ENCODE results near the gene ARHGAP15.

Gene ARHGAP15

GRCh38 chr2:143499061-143499460, 369.8 kb downstream of the ARHGAP15 start:
- no peak overlapping the region for H3K4me3 ChIP-seq (ENCODE audit: low read depth, low read length, poor library complexity, severe bottlenecking)
- no peak for TF ChIP-seq EZH2 (IDR thresholded peaks at IDR 0.05; ENCODE audit: borderline replicate concordance, low read length)
- H2AFZ ChIP-seq (ENCODE audit: low read length): no peak overlapping the region
- H3K36me3 ChIP-seq (ENCODE audit: insufficient read depth, low read length): peaks cover 16% of the 10 kb centered on the region
- H3F3A ChIP-seq (ENCODE audit: insufficient read depth, low read length): no peaks in the 10 kb centered on the region
- no peak overlapping the region for H3K9ac ChIP-seq (ENCODE audit: low read length)
- H3K9me3 ChIP-seq (ENCODE audit: low read length): 0 out of 2 replicates have a peak, but pooled peaks cover 5% of the 10 kb centered on the region
- H3K4me2 ChIP-seq (ENCODE audit: low read length): no peak overlapping the region
- H4K20me1 ChIP-seq (ENCODE audit: insufficient read depth, low read length): no peaks in the 10 kb centered on the region
- H3K27me3 ChIP-seq (ENCODE audit: insufficient read depth, low read length): no peaks in the 10 kb centered on the region
- H3K27ac ChIP-seq (ENCODE audit: low read depth, low read length, poor library complexity, severe bottlenecking): no peak overlapping the region
- no peaks in the 10 kb centered on the region for H3K4me1 ChIP-seq (ENCODE audit: insufficient read depth, low read length, severe bottlenecking)
- no peaks in the 10 kb centered on the region for H3K79me2 ChIP-seq (ENCODE audit: insufficient read depth, low read length)
- H3K9me2 ChIP-seq (ENCODE audit: low read depth, low read length): no peaks in the 10 kb centered on the region

GRCh38 chr2:143501106-143501676, 372.0 kb downstream of the ARHGAP15 start:
- H4K20me1 ChIP-seq (ENCODE audit: insufficient read depth, low read length): no peaks in the 10 kb centered on the region
- no peak overlapping the region for H3K4me3 ChIP-seq (ENCODE audit: low read depth, low read length, poor library complexity, severe bottlenecking)
- TF ChIP-seq EZH2 (IDR thresholded peaks at IDR 0.05; ENCODE audit: borderline replicate concordance, low read length): no peak
- H3K4me2 ChIP-seq (ENCODE audit: low read length): no peak overlapping the region
- peaks cover 14% of the 10 kb centered on the region; the same call in 1 of the 2 replicates for H3K36me3 ChIP-seq (ENCODE audit: insufficient read depth, low read length)
- no peaks in the 10 kb centered on the region for H3K79me2 ChIP-seq (ENCODE audit: insufficient read depth, low read length)
- H3K27me3 ChIP-seq (ENCODE audit: insufficient read depth, low read length): no peaks in the 10 kb centered on the region
- no peaks in the 10 kb centered on the region for H3F3A ChIP-seq (ENCODE audit: insufficient read depth, low read length)
- H2AFZ ChIP-seq (ENCODE audit: low read length): no peak overlapping the region
- no peaks in the 10 kb centered on the region for H3K9me2 ChIP-seq (ENCODE audit: low read depth, low read length)
- no peaks in the 10 kb centered on the region for H3K4me1 ChIP-seq (ENCODE audit: insufficient read depth, low read length, severe bottlenecking)
- no peak overlapping the region for H3K9ac ChIP-seq (ENCODE audit: low read length)
- H3K9me3 ChIP-seq (ENCODE audit: low read length): no peaks in the 10 kb centered on the region
- no peak overlapping the region for H3K27ac ChIP-seq (ENCODE audit: low read depth, low read length, poor library complexity, severe bottlenecking)

GRCh38 chr2:143503280-143503679, 374.1 kb downstream of the ARHGAP15 start:
- H3K9me2 ChIP-seq (ENCODE audit: low read depth, low read length): no peaks in the 10 kb centered on the region
- H3K27me3 ChIP-seq (ENCODE audit: insufficient read depth, low read length): no peaks in the 10 kb centered on the region
- H2AFZ ChIP-seq (ENCODE audit: low read length): no peak overlapping the region
- H3K4me3 ChIP-seq (ENCODE audit: low read depth, low read length, poor library complexity, severe bottlenecking): no peak overlapping the region
- no peaks in the 10 kb centered on the region for H4K20me1 ChIP-seq (ENCODE audit: insufficient read depth, low read length)
- H3K79me2 ChIP-seq (ENCODE audit: insufficient read depth, low read length): no peaks in the 10 kb centered on the region
- no peaks in the 10 kb centered on the region for H3K9me3 ChIP-seq (ENCODE audit: low read length)
- no peak for TF ChIP-seq CTCF (IDR thresholded peaks at IDR 0.05; ENCODE audit: low read length)
- no peak for TF ChIP-seq EZH2 (IDR thresholded peaks at IDR 0.05; ENCODE audit: borderline replicate concordance, low read length)
- H3K36me3 ChIP-seq (ENCODE audit: insufficient read depth, low read length): peaks cover 14% of the 10 kb centered on the region; the same call in 1 of the 2 replicates
- H3K9ac ChIP-seq (ENCODE audit: low read length): no peak overlapping the region
- H3F3A ChIP-seq (ENCODE audit: insufficient read depth, low read length): no peaks in the 10 kb centered on the region
- no peak overlapping the region for H3K4me2 ChIP-seq (ENCODE audit: low read length)
- no peak overlapping the region for H3K27ac ChIP-seq (ENCODE audit: low read depth, low read length, poor library complexity, severe bottlenecking)
- no peaks in the 10 kb centered on the region for H3K4me1 ChIP-seq (ENCODE audit: insufficient read depth, low read length, severe bottlenecking)

GRCh38 chr2:143504397-143504796, 375.2 kb downstream of the ARHGAP15 start:
- no peak overlapping the region for H2AFZ ChIP-seq (ENCODE audit: low read length)
- no peak overlapping the region for H3K4me3 ChIP-seq (ENCODE audit: low read depth, low read length, poor library complexity, severe bottlenecking)
- no peaks in the 10 kb centered on the region for H3K4me1 ChIP-seq (ENCODE audit: insufficient read depth, low read length, severe bottlenecking)
- H3K9me2 ChIP-seq (ENCODE audit: low read depth, low read length): no peaks in the 10 kb centered on the region
- H3K9ac ChIP-seq (ENCODE audit: low read length): no peak overlapping the region
- H3K9me3 ChIP-seq (ENCODE audit: low read length): no peaks in the 10 kb centered on the region
- H3K4me2 ChIP-seq (ENCODE audit: low read length): no peak overlapping the region
- H3K36me3 ChIP-seq (ENCODE audit: insufficient read depth, low read length): peaks cover 14% of the 10 kb centered on the region; the same call in 1 of the 2 replicates
- no peaks in the 10 kb centered on the region for H3F3A ChIP-seq (ENCODE audit: insufficient read depth, low read length)
- no peaks in the 10 kb centered on the region for H3K27me3 ChIP-seq (ENCODE audit: insufficient read depth, low read length)
- H3K79me2 ChIP-seq (ENCODE audit: insufficient read depth, low read length): no peaks in the 10 kb centered on the region
- TF ChIP-seq EZH2 (IDR thresholded peaks at IDR 0.05; ENCODE audit: borderline replicate concordance, low read length): no peak
- TF ChIP-seq CTCF (IDR thresholded peaks at IDR 0.05; ENCODE audit: low read length): no peak
- no peaks in the 10 kb centered on the region for H4K20me1 ChIP-seq (ENCODE audit: insufficient read depth, low read length)
- H3K27ac ChIP-seq (ENCODE audit: low read depth, low read length, poor library complexity, severe bottlenecking): no peak overlapping the region
